Right lobe of liver (tissue), 6 donors: ENCODE data around the gene DNER. TPM values are rescaled to one million over a fixed set of nuclear protein-coding genes. Genes with fewer than 3 reads are reported as not detected.

Experiments
- ATAC-seq, 4 donors: fragments of 200-7000 bp; cut with Tn5 transposase; one replicate each; pipeline ENCODE4 v1.9.1; 2020; ENCODE audit warnings: mild to moderate bottlenecking in 4 of 4, moderate library complexity in 4 of 4
- DNase-seq, 3 donors: peaks; one replicate each; pipeline ENCODE4 v3.0.0-alpha.2; 2020
- H3K27ac ChIP-seq, 3 donors: fragments of 200-600 bp; one replicate each; pipeline ENCODE4 v1.8.0; 2022
- H3K27me3 ChIP-seq, 2 donors: fragments of 200-600 bp; one replicate each; pipeline ENCODE4 v1.8.0; 2022
- H3K36me3 ChIP-seq, 4 donors: fragments of 200-600 bp; sonication (generic) in 1 of 4; one replicate each; pipeline versions ENCODE4 v1.5.1 to v1.8.0; 2017 to 2022; ENCODE audit warnings: control low read depth in 1 of 4
- H3K4me1 ChIP-seq, 4 donors: fragments of 200-600 bp; sonication (generic) in 1 of 4; one replicate each; pipeline versions ENCODE4 v1.5.1 to v1.8.0; 2017 to 2022; ENCODE audit warnings: control low read depth in 1 of 4
- H3K4me3 ChIP-seq, 3 donors: fragments of 200-600 bp; one replicate each; pipeline ENCODE4 v1.8.0; 2022
- H3K9me3 ChIP-seq, 4 donors: fragments of 200-600 bp; sonication (generic) in 1 of 4; one replicate each; pipeline versions ENCODE4 v1.5.1 to v1.8.0; 2017 to 2022; ENCODE audit warnings: control low read depth in 1 of 4
- CTCF ChIP-seq, 4 donors: fragments of 200-600 bp in 3 of 4; fragments of 450-650 bp in 1 of 4; IDR thresholded peaks; one replicate each; pipeline versions ENCODE4 v1.5.1 to v1.8.0; 2016 to 2022; ENCODE audit warnings: antibody characterized with exemption in 4 of 4, mild to moderate bottlenecking in 2 of 4
- POLR2A ChIP-seq: fragments of 450-650 bp; IDR thresholded peaks from one replicate; pipeline ENCODE4 v1.6.1; 2017; ENCODE audit warnings: antibody characterized with exemption, mild to moderate bottlenecking
- WGBS: methylation state at CpG from one replicate; pipeline ENCODE4 v1.1.6; 2018; ENCODE audit warnings: low coverage, low lambda C conversion rate; ENCODE audit not compliant: insufficient coverage; ENCODE audit errors: missing lambda C conversion rate; 5-methylcytosine and 5-hydroxymethylcytosine counted together
- intact Hi-C, 2 donors: fragments of 100-400 bp; cut with DNase I; formaldehyde crosslinking; loops; one replicate each; pipeline versions ENCODE4 v1.11.2 to v1.14.1; 2022
- total RNA-seq, 6 experiments: library from RNA; depleted of rRNA in 2 of 6; stranded (reverse); fragments of >200 nt in 2 of 6; fragmentation: NEBNext Ultra II Directional in 3 of 6; extraction: Animal tissue kit (Norgen Biotek cat#: 25700) in 3 of 6; gene quantifications; one replicate each; pipeline versions ENCODE4 v1.1.0 to v1.2.4, GENCODE V29; 2016 to 2023
- donor health status: DM: no; HTN: yes; CAD: no.
- donor health status: DM: no; HTN: no; CAD: no.
- donor health status: DM: no; HTN: no; CAD: no.
- donor health status: DM: no; HTN: yes; CAD: no.
- donor health status: DM: no; HTN: yes; CAD: no.

The DNER gene
- total RNA-seq, 6 experiments from 2014 or later = 0.13 TPM; not detected in 5

- WGBS = 20% methylated on average over 1 of the region's 2 CpGs
- intact Hi-C loops = no loop called here
- no peak for ATAC-seq
Observed at GRCh38 chr2:229708335-229708734, 6.0 kb downstream of the DNER start.

GRCh38 chr2:229703909-229704630 is 10.3 kb downstream of the DNER start:
- Histone ChIP-seq H3K4me1 (no peaks in the 10 kb centered on the region), H3K4me3 (no peak overlapping the region), H3K36me3 (no peaks in the 10 kb centered on the region), H3K9me3 (no peaks in the 10 kb centered on the region), H3K27ac (no peak overlapping the region), H3K27me3 (no peaks in the 10 kb centered on the region)
- no peak for DNase-seq
- ATAC-seq = no peak
- intact Hi-C loops = no loop called here
- no peak for TF ChIP-seq CTCF (IDR thresholded peaks at IDR 0.05)
- TF ChIP-seq POLR2A = no peak
- WGBS = 56% methylated on average over 5 of the region's 5 CpGs

More at GRCh38 chr2:229708335-229708734, 6.0 kb downstream of the DNER start:
- H3K36me3 ChIP-seq = no peaks in the 10 kb centered on the region
- TF ChIP-seq CTCF (IDR thresholded peaks at IDR 0.05) (no peak), POLR2A (no peak)
- peaks cover 0 to 4% of the 10 kb centered on the region in 2 donors for H3K27me3 ChIP-seq
- no peak overlapping the region for H3K27ac ChIP-seq
- no peaks in the 10 kb centered on the region for H3K4me1 ChIP-seq
- H3K4me3 ChIP-seq = no peak overlapping the region
- H3K9me3 ChIP-seq = no peaks in the 10 kb centered on the region
- no peak for DNase-seq

- Histone ChIP-seq H3K27ac (no peak overlapping the region), H3K27me3 (no peaks in the 10 kb centered on the region), H3K4me1 (no peaks in the 10 kb centered on the region), H3K4me3 (no peak overlapping the region), H3K9me3 (no peaks in the 10 kb centered on the region), H3K36me3 (no peaks in the 10 kb centered on the region)
- no peak for TF ChIP-seq POLR2A
- TF ChIP-seq CTCF (IDR thresholded peaks at IDR 0.05) = no peak
- ATAC-seq = no peak
- no peak for DNase-seq
- intact Hi-C loops = no loop called here
- 64% methylated on average over 6 of the region's 6 CpGs for WGBS
Observed at GRCh38 chr2:229701716-229702115, 12.6 kb downstream of the DNER start.

GRCh38 chr2:229701062-229701461 is 13.3 kb downstream of the DNER start:
- ATAC-seq = no peak
- WGBS = 33% methylated on average over 2 of the region's 2 CpGs
- no peak overlapping the region for H3K27ac ChIP-seq
- intact Hi-C loops = no loop called here
- H3K27me3 ChIP-seq = no peaks in the 10 kb centered on the region
- H3K36me3 ChIP-seq = no peaks in the 10 kb centered on the region
- no peak for DNase-seq
- TF ChIP-seq CTCF (IDR thresholded peaks at IDR 0.05) (no peak), POLR2A (no peak)
- H3K9me3 ChIP-seq = no peaks in the 10 kb centered on the region
- H3K4me3 ChIP-seq = no peak overlapping the region
- H3K4me1 ChIP-seq = no peaks in the 10 kb centered on the region
